ENCODE measurements around the gene EYS. TPM values are rescaled to one million over a fixed set of nuclear protein-coding genes. Genes with fewer than 3 reads are reported as not detected.
"Not testable (repeated sequence)": the region's sequence is repeated elsewhere in the genome, so short reads cannot be mapped to it uniquely, and the experiment has no call there.

EYS gene
- total RNA-seq, 1 donor from 2014 or later: not detected

DNA sequence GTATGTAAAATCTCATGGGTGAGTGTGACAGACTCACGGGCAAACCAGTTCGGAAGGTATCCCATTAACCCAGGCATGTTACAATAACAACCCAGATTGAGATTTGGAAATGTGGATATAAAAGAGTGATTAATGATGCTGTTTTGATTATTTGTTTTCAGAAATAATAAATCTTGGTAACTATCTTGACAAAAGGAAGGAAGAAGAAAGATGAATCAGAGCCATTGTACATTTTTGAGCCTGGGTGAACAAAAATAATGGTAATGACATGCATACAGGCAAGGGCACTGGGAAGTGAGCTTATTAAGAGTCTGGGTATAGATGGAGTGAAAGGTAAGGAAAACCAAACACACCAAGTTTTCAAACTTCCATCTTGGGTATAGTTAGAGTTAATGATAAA is 1209.4 kb downstream of the EYS start:
- intact Hi-C loops (cut with DNase I): loop anchor here (2.0 kb wide), 1 partner anchor 19 kb away; no protein-coding TSS in a partner anchor
- DNase-seq (ENCODE audit: missing footprints): no peak
- no peak for ATAC-seq

- ATAC-seq: no peak
Observed at GRCh38 chr6:64489763-64490162, 1217.3 kb downstream of the EYS start.

DNA sequence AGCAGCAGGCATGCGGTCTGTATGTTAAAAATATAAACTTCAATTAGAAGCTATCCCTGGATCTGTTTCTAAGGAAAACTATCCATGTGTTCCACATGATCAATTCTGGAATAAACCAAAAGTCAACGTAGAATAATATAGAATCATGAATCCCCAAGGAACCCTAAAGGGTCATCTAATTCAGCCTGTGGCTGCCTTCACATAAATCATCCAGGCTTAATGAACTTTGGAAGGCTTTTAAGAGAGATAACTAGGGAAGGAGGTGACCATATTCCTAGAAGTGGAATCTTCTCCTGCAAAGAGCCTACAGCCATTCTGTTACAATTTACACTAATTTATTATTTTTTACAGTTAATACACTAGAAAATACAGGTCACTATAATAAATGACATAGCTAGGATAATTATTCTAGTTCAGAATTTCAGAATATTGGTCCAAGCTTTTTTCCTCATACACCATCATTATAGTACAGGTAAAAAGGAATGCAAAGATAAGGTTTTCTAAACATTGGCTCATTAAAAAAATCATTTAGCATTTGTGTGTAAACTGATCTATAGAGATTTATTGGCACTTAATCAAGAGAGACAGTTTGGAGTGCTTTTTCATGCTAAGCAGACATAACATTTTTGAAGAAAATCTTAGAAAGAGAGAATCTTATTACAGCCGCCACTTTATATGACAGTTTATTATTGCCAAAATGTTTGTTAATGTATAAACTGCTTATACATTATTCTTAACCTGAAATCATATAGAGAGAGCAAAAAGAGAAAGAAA is 1220.3 kb downstream of the EYS start:
- ATAC-seq (no peak), DNase-seq (ENCODE audit: missing footprints) (no peak)
- intact Hi-C loops (cut with DNase I): no loop called here

More at GRCh38 chr6:64489763-64490162, 1217.3 kb downstream of the EYS start:
- intact Hi-C loops (cut with DNase I): no loop called here
- DNase-seq (ENCODE audit: missing footprints): no peak

GRCh38 chr6:64483956-64484499 is 1223.0 kb downstream of the EYS start:
- ATAC-seq (no peak), DNase-seq (ENCODE audit: missing footprints) (no peak)
- intact Hi-C loops (cut with DNase I): no loop called here

GRCh38 chr6:64482631-64483030 is 1224.4 kb downstream of the EYS start:
- intact Hi-C loops (cut with DNase I): no loop called here
- ATAC-seq (no peak), DNase-seq (ENCODE audit: missing footprints) (no peak)

- no peak for DNase-seq (ENCODE audit: missing footprints)
- no peak for ATAC-seq
- intact Hi-C loops (cut with DNase I): loop anchor here (2.0 kb wide), 1 partner anchor 18 kb away; no protein-coding TSS in a partner anchor
Observed at GRCh38 chr6:64479134-64479533, 1227.9 kb downstream of the EYS start.

GRCh38 chr6:64477391-64477790 is 1229.6 kb downstream of the EYS start:
- DNase-seq (ENCODE audit: missing footprints) (no peak), ATAC-seq (no peak)

GRCh38 chr6:64476935-64477334 is 1230.1 kb downstream of the EYS start:
- ATAC-seq (no peak), DNase-seq (ENCODE audit: missing footprints) (no peak)
- intact Hi-C loops (cut with DNase I): no loop called here

More at GRCh38 chr6:64477391-64477790, 1229.6 kb downstream of the EYS start:
- intact Hi-C loops (cut with DNase I): no loop called here

- ATAC-seq; intact Hi-C loops (cut with DNase I); DNase-seq (ENCODE audit: missing footprints): not testable (repeated sequence)
Observed at GRCh38 chr6:64469405-64469804, 1237.6 kb downstream of the EYS start.

DNA sequence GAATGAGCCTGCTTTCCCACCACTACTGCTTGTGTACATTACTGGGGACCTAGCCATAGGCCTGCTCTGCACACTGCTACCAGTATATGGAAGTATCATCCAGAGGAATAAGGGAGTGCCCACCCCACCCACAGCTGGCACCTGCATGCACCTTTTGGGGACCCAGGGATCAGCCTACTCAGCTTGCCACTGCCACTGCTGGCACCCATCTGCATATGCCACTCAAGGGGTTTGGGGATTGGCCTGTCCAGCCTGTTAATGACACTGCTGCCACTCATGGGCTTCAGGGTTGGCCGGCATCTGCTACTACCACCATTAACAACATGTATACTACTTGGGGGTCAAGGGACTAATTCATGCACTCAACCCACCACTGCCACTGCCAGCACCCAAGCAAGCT is 1239.4 kb downstream of the EYS start:
- DNase-seq (ENCODE audit: missing footprints): peak; percentile 39

GRCh38 chr6:64459411-64459944 is 1247.5 kb downstream of the EYS start:
- intact Hi-C loops (cut with DNase I): no loop called here
- no peak for DNase-seq (ENCODE audit: missing footprints)
- ATAC-seq: no peak

More for the DNA sequence above, 1239.4 kb downstream of the EYS start:
- ATAC-seq: no peak
- intact Hi-C loops (cut with DNase I): no loop called here

GRCh38 chr6:64448101-64448500 is 1258.9 kb downstream of the EYS start:
- intact Hi-C loops (cut with DNase I); ATAC-seq; DNase-seq (ENCODE audit: missing footprints): not testable (repeated sequence)

- ATAC-seq (no peak), DNase-seq (ENCODE audit: missing footprints) (no peak)
- intact Hi-C loops (cut with DNase I): no loop called here
Observed at GRCh38 chr6:64445038-64445437, 1262.0 kb downstream of the EYS start.

- DNase-seq (ENCODE audit: missing footprints): no peak
- intact Hi-C loops (cut with DNase I): no loop called here
- no peak for ATAC-seq
Observed at GRCh38 chr6:64439274-64439673, 1267.8 kb downstream of the EYS start.

GRCh38 chr6:64437996-64438395 is 1269.0 kb downstream of the EYS start:
- no peak for ATAC-seq
- no peak for DNase-seq (ENCODE audit: missing footprints)
- intact Hi-C loops (cut with DNase I): no loop called here

- DNase-seq (ENCODE audit: missing footprints) (no peak), ATAC-seq (no peak)
- intact Hi-C loops (cut with DNase I): no loop called here
Observed at GRCh38 chr6:64429926-64430325, 1277.1 kb downstream of the EYS start.

DNA sequence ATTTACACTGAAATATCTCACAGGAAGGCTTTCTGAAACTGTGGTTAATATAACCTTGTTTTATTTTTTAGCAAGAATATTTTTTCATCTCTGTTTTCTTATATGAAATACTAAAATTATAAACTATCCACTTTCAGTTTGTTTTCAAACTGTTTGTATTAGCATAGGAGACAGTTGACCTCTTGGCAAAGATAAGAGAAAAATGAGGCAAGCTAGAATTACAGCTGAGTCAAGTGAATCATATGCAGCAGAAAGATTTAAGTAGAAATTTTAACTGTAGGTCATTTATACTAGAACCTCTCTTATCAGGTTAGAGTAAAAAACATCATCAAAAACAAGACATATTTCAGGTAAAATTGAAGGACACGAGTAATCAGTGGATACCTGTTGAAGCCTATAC is 1278.8 kb downstream of the EYS start:
- ATAC-seq (no peak), DNase-seq (ENCODE audit: missing footprints) (no peak)
- intact Hi-C loops (cut with DNase I): no loop called here

DNA sequence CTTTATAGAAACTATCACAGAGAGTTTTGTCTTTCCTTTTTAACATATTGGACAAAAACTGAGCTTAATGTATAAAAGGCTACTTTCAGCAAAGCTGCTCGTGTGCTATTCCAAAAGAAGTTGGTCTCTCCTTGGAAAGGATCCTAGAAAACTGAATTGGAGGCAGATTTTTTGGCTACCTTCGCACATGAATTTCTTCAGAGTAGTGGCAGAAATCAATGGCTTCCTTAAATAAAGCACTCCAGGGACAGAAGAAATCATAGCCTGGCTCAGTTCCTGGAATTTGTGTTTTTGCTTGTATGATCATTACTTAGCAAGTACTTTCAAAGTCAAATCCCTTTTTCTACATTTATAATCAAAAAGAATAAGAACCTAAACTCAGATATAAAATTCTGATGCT is 1291.1 kb downstream of the EYS start:
- DNase-seq (ENCODE audit: missing footprints): no peak
- ATAC-seq: peak; percentile 37
- intact Hi-C loops (cut with DNase I): no loop called here

- DNase-seq (ENCODE audit: missing footprints) (no peak), ATAC-seq (no peak)
- intact Hi-C loops (cut with DNase I): no loop called here
Observed at GRCh38 chr6:64411226-64411625, 1295.8 kb downstream of the EYS start.

GRCh38 chr6:64409948-64410347 is 1297.1 kb downstream of the EYS start:
- ATAC-seq: no peak
- intact Hi-C loops (cut with DNase I): no loop called here
- no peak for DNase-seq (ENCODE audit: missing footprints)
